ENCODE results near the gene CSNK1G1. TPM values are rescaled to one million over a fixed set of nuclear protein-coding genes. Genes with fewer than 3 reads are reported as not detected.

Gene CSNK1G1
- total RNA-seq, 1 donor from 2014 or later, result 27.7 TPM

Other genes with a start within 250 kb of the CSNK1G1 start
- 7.3 and 8.1 TPM in 2 replicates for gene SNX22, start 204.4 kb downstream of the CSNK1G1 start, total RNA-seq
- 491 and 499 TPM in 2 replicates for gene PPIB, start 193.2 kb downstream of the CSNK1G1 start, total RNA-seq
- 25.0 and 33.7 TPM in 2 replicates for gene PCLAF, start 25.3 kb upstream of the CSNK1G1 start, total RNA-seq
- gene TRIP4, start 31.7 kb upstream of the CSNK1G1 start, total RNA-seq, result 27.5 and 27.9 TPM in 2 replicates
- gene ZNF609, start 104.4 kb upstream of the CSNK1G1 start, total RNA-seq, result 72.0 and 75.3 TPM in 2 replicates